Iris pigment epithelial cell (primary cell): ENCODE data around the gene DNAH17.

Experiments
- DNase-seq: peaks from one replicate; pipeline ENCODE4 v3.0.0-alpha.2; 2011; ENCODE audit warnings: low read depth

The DNAH17 gene

DNA sequence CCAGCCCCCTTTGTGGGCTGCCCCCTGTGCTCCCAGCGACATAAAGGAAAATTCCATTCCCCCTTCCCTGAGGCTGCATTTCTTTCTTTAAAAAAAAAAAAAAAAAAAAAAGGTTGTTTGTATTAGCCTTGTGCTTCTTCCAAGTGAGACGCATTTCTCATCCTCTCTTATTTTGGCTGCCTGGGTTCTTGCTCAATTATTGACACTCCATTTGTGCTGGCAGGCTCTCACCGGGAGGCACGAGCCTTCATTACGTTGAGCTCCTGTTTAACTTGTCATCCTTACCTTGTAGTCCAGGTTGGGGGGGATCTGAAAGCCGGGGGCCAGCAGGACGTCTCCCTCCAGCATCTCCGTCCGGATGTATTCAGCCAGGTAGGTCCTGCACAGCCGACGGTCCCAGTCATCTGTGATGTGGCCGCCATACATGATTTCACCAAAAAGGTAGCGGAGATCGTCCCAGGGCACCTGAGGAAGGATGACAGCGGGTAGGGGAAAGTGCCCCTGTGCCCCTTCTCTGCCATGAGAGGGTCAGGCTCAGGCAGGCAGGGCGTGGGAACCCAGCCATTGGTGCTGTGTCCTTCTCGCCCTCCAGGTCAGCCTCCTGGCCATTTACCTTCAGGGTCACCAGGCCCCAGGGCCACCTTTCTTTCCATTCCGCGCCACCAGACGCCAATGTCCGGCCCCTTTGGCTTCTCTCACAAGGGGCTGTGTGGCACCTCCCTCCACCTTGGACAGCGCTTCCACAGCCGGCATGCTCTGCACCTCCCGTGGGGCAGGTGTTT, 148.2 kb downstream of the DNAH17 start:
- no peak for DNase-seq

DNA sequence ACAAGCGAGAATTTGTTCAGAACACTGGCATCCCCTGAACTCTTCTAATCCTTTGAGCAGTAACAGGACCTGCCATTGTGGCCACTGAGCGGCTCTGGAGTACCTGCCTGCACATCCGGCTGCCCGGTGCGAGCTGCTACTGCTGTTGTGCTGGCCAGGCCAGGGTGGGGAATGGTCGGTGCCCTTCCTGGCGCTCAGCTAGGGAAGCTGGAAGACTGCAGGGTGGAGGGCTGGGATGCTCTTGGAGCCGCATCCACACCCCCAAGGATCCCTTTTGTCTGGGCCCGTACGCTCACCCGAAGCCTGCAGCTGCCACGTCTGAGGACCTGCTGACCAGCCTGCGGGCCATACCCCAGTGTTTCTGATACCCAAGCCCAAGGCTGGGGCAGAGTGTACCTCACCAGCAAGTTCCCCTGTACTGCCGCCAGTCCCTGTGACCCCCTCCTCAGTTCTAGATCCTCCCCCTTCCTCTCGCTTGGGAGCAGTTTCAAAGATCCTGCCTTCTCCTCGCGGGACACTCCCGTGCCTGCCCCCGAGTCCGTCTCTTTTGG, 149.1 kb downstream of the DNAH17 start:
- no peak for DNase-seq

GRCh38 chr17:78427140-78427539, 150.1 kb downstream of the DNAH17 start:
- no peak for DNase-seq

- DNase-seq: no peak
Measured at GRCh38 chr17:78426293-78426879, 150.8 kb downstream of the DNAH17 start.

DNA sequence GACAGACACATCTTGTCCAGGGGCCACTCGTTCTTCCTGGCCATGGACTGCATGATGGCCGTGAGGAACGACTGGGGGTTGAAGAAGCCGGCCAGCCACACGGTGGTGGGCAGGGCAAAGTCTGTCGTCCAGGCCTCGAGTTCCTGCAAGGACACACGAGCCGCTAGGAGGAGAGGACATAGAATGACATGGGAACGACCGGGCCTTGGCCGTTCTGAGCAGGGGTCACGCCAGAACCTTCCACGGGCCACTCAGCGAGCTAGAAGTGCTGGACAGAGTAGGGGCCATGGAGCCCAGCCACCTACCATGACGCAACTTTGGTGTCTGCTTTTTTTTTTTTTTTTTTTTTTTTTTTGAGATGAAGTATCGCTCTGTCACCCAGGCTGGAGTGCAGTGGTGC, 151.8 kb downstream of the DNAH17 start:
- DNase-seq: no peak

- DNase-seq: no peak
Measured at GRCh38 chr17:78423961-78424675, 153.1 kb downstream of the DNAH17 start.

- DNase-seq: no peak
Measured at GRCh38 chr17:78422872-78423588, 154.2 kb downstream of the DNAH17 start.

DNA sequence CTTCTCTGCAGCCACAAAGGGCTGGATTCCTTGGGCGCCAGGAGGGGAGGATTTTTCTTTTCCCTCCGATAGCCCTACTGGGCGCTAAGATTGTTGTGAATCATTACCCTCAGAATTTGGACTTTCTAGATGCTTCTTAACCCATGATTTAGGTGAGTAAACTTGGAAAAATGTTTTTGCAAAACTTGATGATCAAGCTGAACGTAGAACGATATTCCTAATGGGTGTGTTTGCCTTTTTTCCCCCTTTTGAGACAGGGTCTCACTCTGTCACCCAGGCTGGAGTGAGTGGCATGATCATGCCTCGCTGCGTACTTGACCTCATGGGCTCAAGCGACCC, 155.0 kb downstream of the DNAH17 start:
- DNase-seq: no peak

- DNase-seq: peak; percentile 63
Measured at GRCh38 chr17:78421534-78422266, 155.5 kb downstream of the DNAH17 start.

- no peak for DNase-seq
Measured at GRCh38 chr17:78421084-78421533, 156.1 kb downstream of the DNAH17 start.

DNA sequence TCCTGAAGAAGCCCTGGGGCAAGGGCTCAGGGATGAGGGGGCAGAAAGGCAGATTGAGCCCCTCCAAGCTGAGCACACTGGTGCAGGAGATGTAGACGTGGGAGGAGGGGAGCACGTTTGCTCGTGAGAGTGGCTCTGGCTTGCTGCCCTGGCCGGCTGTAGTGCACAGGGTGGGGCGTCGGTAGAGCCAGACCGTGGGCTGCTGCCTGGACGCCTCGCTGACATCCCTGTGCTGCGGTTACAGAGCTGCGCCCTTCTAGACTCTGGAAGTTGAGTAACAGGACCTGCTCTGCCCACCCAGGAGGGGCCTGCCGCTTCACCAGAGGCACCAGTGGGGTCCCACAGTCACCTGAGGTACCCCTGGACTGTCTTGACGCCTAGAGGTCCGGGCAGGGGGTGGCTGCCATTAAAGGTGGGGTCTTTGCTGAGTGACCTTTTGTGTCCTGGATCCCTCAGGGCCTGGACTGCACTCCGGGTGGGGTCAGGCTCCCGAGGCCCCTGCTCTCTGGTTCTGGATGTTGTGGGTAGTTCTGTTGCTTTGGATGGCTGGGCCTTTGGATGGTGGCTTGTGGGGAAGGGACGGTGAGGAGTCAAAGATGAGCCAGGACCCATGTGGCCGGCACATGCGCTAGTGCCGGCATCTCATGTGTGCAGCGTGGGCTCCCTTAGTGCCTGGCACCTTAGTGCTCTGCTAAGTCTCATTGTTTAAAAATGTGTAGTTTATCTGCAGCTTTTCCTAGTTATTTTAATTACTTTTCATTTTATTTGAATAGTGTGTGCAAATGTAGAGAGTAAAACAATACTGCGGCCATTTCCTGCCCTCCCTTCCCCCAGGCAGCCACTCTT, 157.0 kb downstream of the DNAH17 start:
- no peak for DNase-seq

DNA sequence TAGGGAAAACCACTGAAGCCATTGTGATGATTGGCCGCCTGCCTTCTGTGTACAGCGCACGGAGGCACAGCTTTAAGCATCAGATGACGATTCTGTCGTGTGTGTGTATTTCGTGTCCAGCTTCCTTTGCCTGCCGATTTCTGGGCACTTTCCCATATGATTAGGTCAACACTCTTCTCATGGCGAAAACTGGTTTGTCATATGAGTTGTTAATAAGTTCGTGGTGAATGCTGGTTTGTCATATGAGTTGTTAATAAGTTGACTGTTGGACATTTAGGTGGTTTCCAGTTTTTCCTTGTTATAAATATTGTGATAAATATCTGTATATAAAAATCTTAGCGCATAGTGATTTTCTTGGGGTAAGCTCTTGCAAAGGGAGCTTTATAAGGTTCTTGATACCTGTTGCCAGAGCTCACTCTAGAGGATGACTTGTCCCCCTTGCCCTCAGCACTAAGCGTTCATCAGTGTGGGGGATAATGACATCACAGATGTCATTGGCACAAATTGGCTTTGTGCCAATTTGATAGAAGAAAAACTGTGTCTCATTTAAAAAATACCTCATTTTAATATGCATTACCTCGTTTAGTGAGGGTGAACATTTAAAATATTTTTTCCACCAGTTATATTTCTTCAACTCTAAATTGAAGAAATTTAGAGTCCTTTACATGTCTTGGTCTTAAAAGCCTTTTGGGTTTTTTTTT, 158.7 kb downstream of the DNAH17 start:
- no peak for DNase-seq

DNA sequence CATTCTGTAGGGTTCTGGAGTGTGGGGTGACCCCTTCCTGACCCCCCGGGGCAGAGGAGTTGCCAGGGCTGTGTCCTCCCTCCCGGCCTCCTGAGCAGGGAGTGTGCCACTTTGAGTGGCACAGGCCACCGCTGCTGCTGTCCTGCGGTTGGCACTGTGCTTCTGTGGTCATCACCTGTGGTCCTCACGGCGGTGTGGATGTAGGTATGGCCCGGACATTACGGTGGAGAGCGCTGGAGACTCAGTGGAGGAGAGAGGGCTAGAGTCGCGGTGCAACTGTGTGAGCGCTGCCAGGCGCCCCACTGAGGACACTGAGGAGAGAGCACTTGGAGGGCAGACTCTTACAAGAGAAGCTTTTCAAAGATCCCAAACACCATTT, 159.7 kb downstream of the DNAH17 start:
- DNase-seq: no peak

DNA sequence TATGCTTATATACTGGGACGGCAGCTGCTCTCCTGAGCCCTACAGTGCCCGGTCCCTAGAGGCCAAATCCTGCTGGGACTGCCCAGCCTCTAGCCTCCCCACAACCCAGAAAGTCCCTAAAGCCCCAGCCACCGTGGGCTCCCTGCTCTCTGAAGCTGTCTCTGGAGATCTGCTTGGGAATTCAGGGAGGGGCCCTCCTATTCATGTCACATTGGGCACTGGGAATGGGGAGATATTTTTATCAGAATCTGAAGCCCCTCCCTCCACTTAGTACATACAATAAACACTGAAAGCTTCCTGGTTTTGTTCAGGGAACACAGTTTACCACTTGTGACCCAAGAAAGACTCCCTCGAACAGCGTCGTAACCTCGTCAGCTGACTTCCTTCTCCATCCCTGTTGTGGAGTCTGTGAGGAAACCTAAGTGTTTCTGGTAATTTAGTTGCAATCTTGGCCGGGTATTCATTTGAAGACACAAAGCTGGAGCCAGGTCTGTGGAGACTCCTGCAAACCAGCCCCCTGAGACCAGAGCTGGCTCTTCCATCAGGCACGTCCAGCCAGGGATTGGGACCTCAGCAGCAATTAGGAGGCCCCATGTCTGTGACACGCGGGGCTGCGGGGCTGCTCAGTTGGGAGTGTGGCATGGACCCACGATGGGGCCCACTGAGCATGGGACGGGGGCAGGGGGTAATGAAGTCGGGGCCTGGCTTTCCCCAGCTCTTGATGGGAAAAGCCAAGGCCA, 160.2 kb downstream of the DNAH17 start:
- peak; percentile 63 for DNase-seq

- DNase-seq: peak; percentile 55
Measured at GRCh38 chr17:78415821-78416711, 161.1 kb downstream of the DNAH17 start.

DNA sequence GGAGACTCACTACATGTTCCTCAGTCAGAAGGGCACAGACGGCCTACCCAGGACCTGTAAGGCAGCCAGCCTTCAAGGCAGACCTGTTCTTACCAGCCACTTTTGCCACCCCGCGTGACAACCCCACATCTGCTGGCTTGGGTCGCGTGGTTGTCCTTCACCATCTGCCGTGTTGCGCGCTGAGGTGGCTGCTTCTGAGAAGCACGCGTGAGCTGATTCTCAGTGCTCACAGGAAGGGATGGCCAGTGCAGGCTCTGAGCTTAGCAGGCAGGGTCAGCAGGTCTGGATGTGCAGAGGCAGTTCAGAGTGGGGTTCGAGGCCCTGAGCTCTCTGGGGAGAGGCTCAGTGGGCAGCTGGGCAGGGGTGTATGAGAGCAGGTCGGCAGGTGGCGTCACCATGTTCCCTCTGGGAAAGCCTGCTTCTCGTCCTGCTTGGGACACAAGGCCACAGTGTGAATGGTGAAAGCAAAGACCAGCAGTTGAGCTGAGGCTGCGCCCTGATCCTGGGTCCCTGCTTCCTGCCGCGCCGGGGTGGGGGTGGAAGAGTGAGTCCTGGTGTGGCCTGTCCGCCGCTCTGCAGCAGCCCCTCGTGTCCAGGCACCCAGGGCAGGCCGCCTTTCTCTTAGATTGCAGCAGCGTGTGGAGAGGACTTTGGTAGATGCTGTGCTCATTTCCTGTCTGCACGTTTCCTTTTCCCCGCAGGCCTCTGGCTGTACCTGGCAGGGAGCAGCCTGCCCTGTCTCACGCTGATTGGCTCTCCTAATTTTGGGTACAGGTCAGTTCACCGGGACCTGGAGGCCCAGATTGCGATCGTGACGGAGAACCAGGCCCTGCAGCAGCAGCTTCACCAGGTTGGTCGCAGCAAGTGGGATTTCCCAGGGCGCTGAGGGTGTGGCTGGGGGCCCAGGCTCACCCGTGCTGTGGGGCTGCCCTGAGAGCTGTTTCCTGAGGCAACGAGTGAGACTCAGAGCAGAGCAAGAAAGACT, 162.7 kb downstream of the DNAH17 start:
- no peak for DNase-seq

- peak; percentile 45 for DNase-seq
Measured at GRCh38 chr17:78412403-78412802, 164.8 kb downstream of the DNAH17 start.
